ENCODE results near the gene SV2A.

SV2A gene

DNA sequence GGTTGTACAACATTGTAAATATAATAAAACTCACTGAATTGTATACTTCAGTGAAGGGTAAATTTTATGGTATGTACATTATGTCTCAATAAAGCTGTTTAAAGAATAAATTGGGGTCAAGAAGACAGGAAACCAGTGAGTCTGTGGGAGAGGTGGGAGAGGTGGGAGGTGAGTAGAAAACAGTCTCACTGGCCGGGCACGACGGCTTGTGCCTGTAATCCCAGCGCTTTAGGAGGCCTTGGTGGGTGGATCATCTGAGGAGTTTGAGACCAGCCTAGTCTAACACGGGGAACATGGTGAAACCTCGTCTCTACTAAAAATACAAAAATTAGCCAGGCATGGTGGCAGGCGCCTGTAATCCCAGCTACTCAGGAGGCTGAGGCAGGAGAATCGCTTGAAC, 14.8 kb upstream of the SV2A start:
- TF ChIP-seq POLR2AphosphoS5 (IDR thresholded peaks at IDR 0.05; ENCODE audit: low read depth) (no peak), CTCF (IDR thresholded peaks at IDR 0.05; ENCODE audit: insufficient read depth, low read length) (no peak), SPI1 (IDR thresholded peaks at IDR 0.05; ENCODE audit: borderline replicate concordance, low read depth) (no peak), GABPA (IDR thresholded peaks at IDR 0.05; ENCODE audit: low read depth) (no peak), REST (IDR thresholded peaks at IDR 0.05; ENCODE audit: insufficient replicate concordance, low read depth) (no peak)

DNA sequence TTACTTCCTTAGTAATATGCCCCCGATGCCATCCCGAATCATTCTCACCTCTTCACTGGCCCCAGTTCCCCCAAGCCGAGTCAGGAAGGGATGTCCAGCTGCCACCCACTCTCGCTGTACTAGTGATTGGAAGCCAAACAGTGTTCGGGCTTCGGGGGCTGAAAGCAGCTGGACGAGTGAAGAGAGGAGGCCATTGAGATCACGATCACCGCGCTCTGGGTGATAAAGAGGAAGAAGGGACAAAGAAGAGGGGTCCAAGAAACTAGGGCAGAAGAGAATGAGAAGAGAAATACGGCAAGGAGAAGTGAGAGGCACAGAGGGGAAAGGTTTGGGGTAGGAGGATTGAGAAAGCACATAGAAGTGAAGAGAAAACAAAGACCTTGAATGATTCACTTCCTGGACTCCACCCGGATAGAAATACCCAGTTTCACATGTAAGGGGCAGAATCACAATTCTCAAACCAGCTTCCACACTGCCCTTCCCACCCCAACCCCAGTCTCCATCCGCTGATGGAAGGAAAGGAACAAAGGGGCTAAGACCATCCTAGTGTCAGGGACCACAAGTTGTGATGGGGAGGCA, 13.7 kb upstream of the SV2A start:
- H3K27ac ChIP-seq (replicated peaks): no peak overlapping the region
- no peak for DNase-seq (ENCODE audit: low read depth in 1 of 2, low spot score in 1 of 2)
- TF ChIP-seq POLR2AphosphoS5 (IDR thresholded peaks at IDR 0.05; ENCODE audit: low read depth) (no peak), GABPA (IDR thresholded peaks at IDR 0.05; ENCODE audit: low read depth) (no peak), REST (IDR thresholded peaks at IDR 0.05; ENCODE audit: insufficient replicate concordance, low read depth) (no peak), CTCF (IDR thresholded peaks at IDR 0.05; ENCODE audit: insufficient read depth, low read length) (no peak), SPI1 (IDR thresholded peaks at IDR 0.05; ENCODE audit: borderline replicate concordance, low read depth) (no peak)
- H3K4me3 ChIP-seq (replicated peaks; ENCODE audit: insufficient read depth, low read length): no peak overlapping the region
- no peaks in the 10 kb centered on the region for H3K27me3 ChIP-seq (ENCODE audit: insufficient read depth, poor library complexity, severe bottlenecking)

More for the DNA sequence above, 14.8 kb upstream of the SV2A start:
- Histone ChIP-seq H3K4me3 (replicated peaks; ENCODE audit: insufficient read depth, low read length) (no peak overlapping the region), H3K27me3 (ENCODE audit: insufficient read depth, poor library complexity, severe bottlenecking) (no peaks in the 10 kb centered on the region), H3K27ac (replicated peaks) (no peak overlapping the region)
- no peak for DNase-seq (ENCODE audit: low read depth in 1 of 2, low spot score in 1 of 2)

DNA sequence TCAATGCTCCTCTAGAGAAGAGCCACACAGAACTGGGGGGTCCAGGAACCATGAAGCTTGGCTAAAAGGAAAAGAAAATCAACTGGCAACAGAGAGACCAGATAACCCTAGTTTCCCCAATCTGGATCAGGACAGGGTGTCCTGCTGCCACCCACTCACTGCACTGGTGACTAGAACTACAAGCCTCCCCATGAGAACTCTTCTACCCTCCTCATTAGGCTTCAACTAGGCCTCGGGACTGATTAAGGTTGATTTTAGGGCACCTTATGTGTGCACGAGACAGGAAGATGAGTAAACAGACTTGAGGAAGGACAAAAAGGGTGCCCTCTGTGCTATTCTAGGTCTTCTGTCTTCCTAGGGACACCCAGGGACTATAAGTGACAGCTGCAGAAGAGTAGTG, 12.2 kb upstream of the SV2A start:
- DNase-seq (ENCODE audit: low read depth in 1 of 2, low spot score in 1 of 2): no peak
- H3K27me3 ChIP-seq (ENCODE audit: insufficient read depth, poor library complexity, severe bottlenecking): no peaks in the 10 kb centered on the region
- H3K27ac ChIP-seq (replicated peaks): peak overlapping the region; percentile 88
- TF ChIP-seq SPI1 (IDR thresholded peaks at IDR 0.05; ENCODE audit: borderline replicate concordance, low read depth): no peak
- no peak for TF ChIP-seq GABPA (IDR thresholded peaks at IDR 0.05; ENCODE audit: low read depth)
- no peak for TF ChIP-seq CTCF (IDR thresholded peaks at IDR 0.05; ENCODE audit: insufficient read depth, low read length)
- no peak for TF ChIP-seq POLR2AphosphoS5 (IDR thresholded peaks at IDR 0.05; ENCODE audit: low read depth)
- no peak for TF ChIP-seq REST (IDR thresholded peaks at IDR 0.05; ENCODE audit: insufficient replicate concordance, low read depth)
- H3K4me3 ChIP-seq (replicated peaks; ENCODE audit: insufficient read depth, low read length): no peak overlapping the region

Data from HL-60 (cell line).